Measurements from ENCODE around the gene ATP6V0D1.
A peak's percentile ranks its signal among the peaks of the same experiment; 100 is the strongest.
"Not testable (repeated sequence)": the region's sequence is repeated elsewhere in the genome, so short reads cannot be mapped to it uniquely, and the experiment has no call there.

ATP6V0D1 gene

GRCh38 chr16:67480833-67481560 lies at the start of gene ATP6V0D1:
Gene ATP6V0D1 (minus strand): TSS chr16:67481157. CDS start chr16:67481086, 71 bp downstream.
- DNase-seq, result peak; percentile 96

- DNase-seq, result peak; percentile 63
Measured at GRCh38 chr16:67530013-67530939, 49.3 kb upstream of the ATP6V0D1 start.

DNA sequence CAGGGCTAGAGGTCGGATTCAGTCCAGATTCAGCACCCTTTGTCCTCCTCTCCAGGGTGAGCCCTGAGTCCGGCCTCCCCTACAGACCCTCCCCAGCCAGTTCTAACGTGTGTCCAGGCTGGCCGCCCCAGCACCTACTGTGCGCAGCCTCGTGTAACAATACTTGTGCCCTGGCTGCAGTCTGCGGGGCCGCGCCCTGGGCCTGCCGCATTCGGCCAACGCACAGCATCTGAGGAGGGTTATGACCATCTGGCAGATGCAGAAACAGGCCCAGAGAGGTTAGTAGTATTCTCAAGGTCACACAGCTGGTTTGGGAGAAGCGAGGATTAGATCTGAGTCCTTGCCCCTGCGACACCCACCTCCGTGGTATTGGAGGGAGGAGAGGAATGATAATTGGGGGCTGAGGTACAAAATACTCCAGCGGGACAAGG lies 48.6 kb upstream of the ATP6V0D1 start:
- DNase-seq, result no peak

DNA sequence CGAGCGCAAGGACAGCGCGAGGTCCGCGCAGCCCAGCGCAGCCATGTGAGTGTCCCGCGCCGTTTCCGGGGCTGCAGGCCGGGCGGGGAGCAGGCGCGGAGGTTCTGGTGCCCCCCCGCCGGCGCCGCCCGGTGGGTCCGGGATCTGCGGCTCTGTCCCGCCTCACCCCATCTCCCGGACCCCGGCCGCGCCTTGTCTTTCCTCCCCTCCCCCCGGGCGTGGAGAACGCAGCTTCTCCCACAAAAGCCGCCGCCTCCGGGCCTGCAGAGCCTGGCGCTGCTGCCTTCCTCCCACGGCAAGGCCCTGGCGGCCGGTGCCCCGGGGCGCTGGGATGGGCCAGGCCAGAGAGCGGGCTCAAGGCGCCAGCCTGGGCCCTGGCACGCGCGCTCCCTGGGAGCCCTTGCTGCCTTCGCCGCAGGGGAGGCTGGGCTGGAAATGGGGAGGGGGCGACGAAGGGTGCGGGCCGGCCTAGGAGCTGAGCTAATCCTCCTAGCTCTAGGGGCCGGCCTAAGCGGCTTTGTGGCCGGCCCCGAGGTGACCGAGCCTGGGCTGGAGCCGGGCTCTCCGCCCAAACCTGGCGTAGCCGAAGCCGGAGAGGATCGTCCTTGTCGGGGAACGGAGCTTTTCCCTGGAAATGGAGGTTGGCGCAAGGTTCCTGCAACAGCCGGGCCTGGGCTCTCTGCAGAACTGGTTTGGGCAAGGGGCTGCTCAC lies 48.1 kb upstream of the ATP6V0D1 start:
- DNase-seq, result no peak

DNA sequence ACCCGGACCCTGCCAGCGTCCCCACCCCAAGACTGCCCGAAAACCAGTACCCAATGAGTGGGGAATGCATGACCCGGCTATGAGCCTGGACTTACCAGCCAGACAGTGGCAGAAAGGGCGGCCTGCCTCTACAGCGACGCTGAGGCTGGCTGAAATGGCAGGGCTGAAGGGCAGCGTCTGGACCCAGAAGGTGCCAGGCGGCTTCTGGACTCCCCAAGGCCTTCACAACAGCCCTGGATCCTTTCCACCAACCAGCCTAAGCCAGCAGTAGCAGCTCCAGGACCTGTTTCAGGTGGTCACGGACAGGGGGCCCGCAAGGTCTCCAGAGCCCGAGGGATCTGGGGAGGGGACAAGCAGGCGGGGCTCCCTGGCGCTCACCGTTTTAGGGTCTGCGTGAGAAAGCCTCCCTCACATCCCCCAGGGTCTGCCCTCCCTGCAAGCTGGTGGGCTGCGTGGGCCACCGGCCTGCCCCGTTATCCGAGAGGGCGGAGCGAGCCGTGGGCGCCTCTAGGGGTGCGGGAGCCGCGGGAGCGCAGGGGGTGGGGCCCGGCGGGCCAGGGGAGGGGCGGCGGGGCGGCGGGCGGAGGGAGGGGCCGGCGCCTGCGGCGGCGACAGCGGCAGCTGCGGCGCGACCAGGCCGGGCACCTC lies 47.4 kb upstream of the ATP6V0D1 start, which contains the start of gene RIPOR1:
RIPOR1 (plus strand) TSS at position 608 of the 648 bp plus-strand sequence. CDS start 9,618 bp downstream, outside the sequence.
- no peak for DNase-seq

- DNase-seq, result peak; percentile 49
Measured at GRCh38 chr16:67526149-67526791, 45.3 kb upstream of the ATP6V0D1 start.

DNA sequence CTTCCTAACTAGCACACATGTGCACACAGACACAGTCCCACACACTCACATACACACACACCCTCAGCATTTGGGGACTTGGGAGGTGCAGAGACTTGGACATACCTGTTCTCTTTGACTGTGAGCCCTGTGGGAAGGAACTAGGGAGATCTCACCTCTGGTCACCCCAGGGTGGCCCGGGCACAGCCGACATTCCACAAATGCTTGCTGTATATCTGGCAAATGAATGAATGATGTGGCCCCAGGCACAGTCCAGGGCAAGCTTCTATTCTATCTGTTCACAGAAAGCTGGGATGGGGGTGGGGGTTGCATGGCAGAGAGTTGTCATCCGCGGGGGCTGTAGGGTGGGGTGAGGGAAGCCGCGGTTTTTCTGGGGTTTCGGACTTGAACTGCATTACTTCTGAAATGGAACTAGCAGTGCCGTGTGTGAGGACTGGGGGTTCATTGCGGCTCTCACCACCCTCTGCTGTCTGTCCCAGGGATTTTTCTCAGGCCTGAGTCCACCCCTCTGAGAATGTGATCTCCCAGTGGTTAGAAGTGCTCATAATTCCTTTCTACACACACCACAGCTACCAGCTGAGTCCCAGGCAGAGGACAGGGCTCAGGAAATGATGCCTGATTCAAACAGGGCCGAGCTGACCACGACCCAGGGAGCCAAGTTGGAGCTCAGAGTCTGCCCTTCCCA lies 44.4 kb upstream of the ATP6V0D1 start:
- no peak for DNase-seq

- peak; percentile 93 for DNase-seq
Measured at GRCh38 chr16:67521095-67521804, 40.3 kb upstream of the ATP6V0D1 start.

DNA sequence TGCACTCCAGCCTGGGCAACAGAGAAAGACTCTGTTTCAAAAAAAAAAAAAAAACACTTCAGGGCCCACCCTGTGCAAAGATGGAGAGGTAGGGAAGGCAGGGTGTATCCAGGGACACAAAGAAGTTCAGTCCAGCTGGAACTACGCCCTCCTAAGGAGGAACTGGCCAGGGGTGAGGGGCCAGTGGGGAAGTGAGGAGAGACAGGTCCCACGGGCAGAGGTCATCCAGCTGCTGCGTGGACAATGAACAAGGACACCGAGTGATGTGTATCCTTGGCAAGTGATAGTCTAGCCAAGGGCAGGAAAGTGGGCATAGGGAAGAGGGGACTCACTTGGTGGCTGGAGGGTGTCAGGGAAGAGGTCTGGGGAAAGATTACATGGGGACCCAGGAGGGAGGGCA lies 38.3 kb upstream of the ATP6V0D1 start:
- DNase-seq, result no peak

- DNase-seq, result no peak
Measured at GRCh38 chr16:67518676-67519075, 37.7 kb upstream of the ATP6V0D1 start.

GRCh38 chr16:67517661-67518423 lies 36.9 kb upstream of the ATP6V0D1 start:
- peak; percentile 88 for DNase-seq

- no peak for DNase-seq
Measured at GRCh38 chr16:67517155-67517445, 36.1 kb upstream of the ATP6V0D1 start.

GRCh38 chr16:67516296-67517154 lies 35.6 kb upstream of the ATP6V0D1 start:
- DNase-seq, result peak; percentile 84

- DNase-seq, result peak; percentile 76
Measured at GRCh38 chr16:67514382-67514828, 33.4 kb upstream of the ATP6V0D1 start.

DNA sequence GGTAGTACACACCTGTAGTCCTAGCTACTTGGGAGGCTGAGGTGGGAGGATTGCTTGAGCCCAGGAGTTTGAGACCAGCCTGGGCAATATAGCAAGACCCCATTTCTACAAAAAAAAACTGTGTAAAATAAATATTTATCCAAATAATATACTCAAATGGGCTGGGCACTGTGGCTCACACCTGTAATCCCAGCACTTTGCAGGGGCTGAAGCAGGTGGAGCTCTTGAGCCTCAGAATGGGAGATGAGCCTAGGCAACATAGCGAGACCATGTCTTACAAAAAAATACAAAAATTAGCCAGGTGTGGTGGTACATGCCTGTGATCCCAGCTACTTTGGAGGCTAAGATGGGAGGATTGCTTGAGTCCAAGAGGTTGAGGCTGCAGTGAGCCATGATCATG lies 32.9 kb upstream of the ATP6V0D1 start:
- DNase-seq, result not testable (repeated sequence)

DNA sequence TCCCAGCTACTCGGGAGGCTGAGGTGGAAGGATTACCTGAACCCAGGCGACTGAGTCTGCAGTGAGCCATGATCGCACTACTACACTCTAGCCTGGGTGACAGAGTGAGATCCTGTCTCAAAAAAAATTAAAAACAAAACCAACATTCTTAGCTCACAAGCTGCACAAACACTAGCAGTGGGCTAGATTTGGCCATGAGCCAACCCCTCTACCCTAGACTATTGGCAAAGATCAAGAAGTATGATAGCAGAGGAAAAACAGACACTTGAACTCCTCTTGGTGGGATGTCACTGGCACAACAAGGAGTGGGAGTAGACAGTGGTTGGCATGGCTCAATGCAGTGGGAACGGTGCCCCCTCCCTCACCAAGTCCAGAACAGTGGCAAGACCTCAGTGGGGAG lies 28.1 kb upstream of the ATP6V0D1 start:
- DNase-seq, result no peak

GRCh38 chr16:67506468-67506867 lies 25.5 kb upstream of the ATP6V0D1 start:
- no peak for DNase-seq

GRCh38 chr16:67504031-67505021 lies 23.4 kb upstream of the ATP6V0D1 start:
- DNase-seq, result no peak

All from kidney glomerular epithelial cell (primary cell).